GM18505 (cell line): ENCODE data around the gene PLD1.

ENCODE experiments used
- ATAC-seq: cut with Tn5 transposase; IDR thresholded peaks from one replicate; pipeline ENCODE4 v1.9.1; 2021; ENCODE audit not compliant: unreplicated experiment
- POLR2A ChIP-seq: IDR thresholded peaks from 4 replicates; pipeline ENCODE4 v1.6.1; 2011; ENCODE audit warnings: borderline replicate concordance; ENCODE audit not compliant: insufficient read depth, insufficient read length; ENCODE audit errors: extremely low read depth

PLD1 gene

DNA sequence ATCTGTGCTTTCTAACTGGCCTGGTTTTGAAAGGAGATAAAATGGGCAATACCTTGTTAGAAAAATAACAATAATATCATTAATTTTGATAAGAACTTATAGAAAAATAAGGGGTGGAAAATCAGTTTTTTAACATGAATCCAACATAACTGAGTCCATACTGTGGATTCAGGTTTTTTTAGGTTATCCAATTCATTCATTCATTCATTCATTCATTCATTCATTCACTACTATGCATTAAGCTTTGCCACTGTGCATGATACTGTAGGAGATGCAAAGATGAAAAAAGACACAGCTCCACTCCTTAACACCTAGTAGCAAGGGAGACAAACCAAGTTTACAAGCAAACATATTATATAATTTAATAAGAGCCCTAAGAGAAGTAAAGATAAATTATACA lies 253.1 kb downstream of the PLD1 start:
- no peak for ATAC-seq
- TF ChIP-seq POLR2A: no peak

GRCh38 chr3:171556574-171557145 lies 253.6 kb downstream of the PLD1 start:
- TF ChIP-seq POLR2A: no peak
- ATAC-seq: no peak

DNA sequence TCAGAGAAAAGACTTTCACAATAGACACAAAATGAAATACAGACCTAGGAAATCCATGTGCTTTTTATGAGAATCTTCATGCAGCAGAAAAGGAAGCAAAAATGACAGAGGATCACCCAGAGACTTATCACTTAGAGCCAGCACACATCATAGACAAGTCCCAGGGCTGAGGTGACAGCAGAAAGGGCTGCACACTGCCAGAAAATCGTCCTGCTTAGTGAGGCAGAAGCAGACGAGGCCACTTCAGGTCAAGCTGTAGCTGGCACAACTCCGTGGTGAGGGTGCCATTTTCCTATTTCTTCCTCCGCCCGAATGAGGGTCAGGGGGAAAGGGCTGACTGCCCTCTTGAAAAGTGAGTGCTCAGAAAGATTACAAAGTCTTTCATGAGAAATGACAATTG lies 254.1 kb downstream of the PLD1 start:
- ATAC-seq: no peak
- no peak for TF ChIP-seq POLR2A

- no peak for TF ChIP-seq POLR2A
These were observed 257.2 kb downstream of the PLD1 start for GRCh38 chr3:171553086-171553485.

GRCh38 chr3:171552531-171552930 lies 257.8 kb downstream of the PLD1 start:
- no peak for ATAC-seq

More at GRCh38 chr3:171553086-171553485, 257.2 kb downstream of the PLD1 start:
- no peak for ATAC-seq

GRCh38 chr3:171551296-171551695 lies 259.0 kb downstream of the PLD1 start:
- TF ChIP-seq POLR2A: no peak

More at GRCh38 chr3:171552531-171552930, 257.8 kb downstream of the PLD1 start:
- no peak for TF ChIP-seq POLR2A

More at GRCh38 chr3:171551296-171551695, 259.0 kb downstream of the PLD1 start:
- ATAC-seq: no peak
